ENCODE measurements around the gene LRRFIP1. TPM values are rescaled to one million over a fixed set of nuclear protein-coding genes. Genes with fewer than 3 reads are reported as not detected.
"Not testable (repeated sequence)": the region's sequence is repeated elsewhere in the genome, so short reads cannot be mapped to it uniquely, and the experiment has no call there.

Gene LRRFIP1
- total and polyA plus RNA-seq, 2 donors: 77.5 to 120 TPM

DNA sequence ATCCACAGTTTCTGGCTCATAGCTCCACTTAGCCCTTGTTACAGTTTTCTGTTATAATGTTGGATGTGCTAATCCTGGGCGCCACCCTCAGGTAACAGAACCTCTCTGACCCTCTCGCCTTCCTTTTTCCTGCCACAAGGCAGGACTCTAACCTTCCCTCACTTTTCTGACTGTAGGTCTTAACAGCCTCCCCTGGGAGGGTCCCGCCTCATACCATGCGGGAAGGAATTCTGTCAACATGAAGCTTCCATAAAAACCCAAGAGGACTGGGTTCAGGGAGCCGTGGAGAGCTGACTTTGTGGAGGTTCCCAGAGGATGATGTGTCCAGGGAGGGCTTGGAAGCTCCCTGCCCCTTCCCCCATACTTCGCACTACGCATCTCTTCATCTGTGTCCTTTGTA, 25.0 kb upstream of the LRRFIP1 start:
- H3K4me1 ChIP-seq (ENCODE audit: insufficient read depth): no peaks in the 10 kb centered on the region
- WGBS: 85% methylated on average over 7 of the region's 7 CpGs
- no peak overlapping the region for H3K4me3 ChIP-seq (ENCODE audit: low read depth, low read length)
- H3K27ac ChIP-seq (ENCODE audit: low read depth): no peak overlapping the region
- H3K36me3 ChIP-seq (ENCODE audit: insufficient read depth): no peaks in the 10 kb centered on the region
- DNase-seq (ENCODE audit: extremely low spot score): no peak

DNA sequence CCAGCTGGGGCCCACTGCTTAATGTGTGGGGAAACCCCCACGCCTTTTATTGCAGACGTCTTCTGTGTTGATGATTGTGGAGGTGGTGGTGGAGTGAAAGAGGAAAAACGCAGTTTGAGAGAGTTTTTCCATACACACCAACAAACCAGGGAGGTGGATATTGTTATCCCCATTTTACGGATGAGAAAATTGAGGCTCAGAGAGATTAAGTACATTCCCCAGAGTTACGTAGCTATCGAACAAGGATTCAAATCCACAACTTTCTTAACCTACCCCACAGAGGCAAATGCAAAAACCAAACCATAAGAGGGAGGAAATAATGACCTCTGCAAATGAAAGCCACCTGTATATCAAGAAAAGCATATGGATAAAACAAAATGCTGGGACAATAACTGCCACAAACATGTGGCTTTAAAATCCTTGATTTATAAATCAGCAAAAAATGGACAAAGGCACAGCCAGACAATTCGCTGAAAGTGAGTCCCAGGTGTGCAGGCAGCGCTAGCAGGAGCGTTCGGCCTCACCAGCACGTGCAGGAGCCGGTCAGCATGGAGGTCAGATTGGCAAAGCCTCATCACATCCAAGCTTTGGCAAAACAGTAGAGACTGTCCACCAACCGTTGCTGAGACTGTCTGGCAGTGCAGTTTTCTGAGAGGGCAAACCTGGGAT, 24.2 kb upstream of the LRRFIP1 start:
- H3K4me1 ChIP-seq (ENCODE audit: insufficient read depth): no peaks in the 10 kb centered on the region
- no peak overlapping the region for H3K4me3 ChIP-seq (ENCODE audit: low read depth, low read length)

GRCh38 chr2:237603718-237604362, 23.5 kb upstream of the LRRFIP1 start:
- Histone ChIP-seq H3K4me3 (ENCODE audit: low read depth, low read length) (no peak overlapping the region), H3K4me1 (ENCODE audit: insufficient read depth) (no peaks in the 10 kb centered on the region), H3K27ac (ENCODE audit: low read depth) (no peak overlapping the region), H3K36me3 (ENCODE audit: insufficient read depth) (no peaks in the 10 kb centered on the region)
- no peak for DNase-seq (ENCODE audit: extremely low spot score)
- WGBS: 40% methylated on average over 15 of the region's 15 CpGs

More for the DNA sequence above, 24.2 kb upstream of the LRRFIP1 start:
- no peak overlapping the region for H3K27ac ChIP-seq (ENCODE audit: low read depth)
- DNase-seq (ENCODE audit: extremely low spot score): no peak
- H3K36me3 ChIP-seq (ENCODE audit: insufficient read depth): no peaks in the 10 kb centered on the region
- WGBS: 88% methylated on average over 13 of the region's 13 CpGs

DNA sequence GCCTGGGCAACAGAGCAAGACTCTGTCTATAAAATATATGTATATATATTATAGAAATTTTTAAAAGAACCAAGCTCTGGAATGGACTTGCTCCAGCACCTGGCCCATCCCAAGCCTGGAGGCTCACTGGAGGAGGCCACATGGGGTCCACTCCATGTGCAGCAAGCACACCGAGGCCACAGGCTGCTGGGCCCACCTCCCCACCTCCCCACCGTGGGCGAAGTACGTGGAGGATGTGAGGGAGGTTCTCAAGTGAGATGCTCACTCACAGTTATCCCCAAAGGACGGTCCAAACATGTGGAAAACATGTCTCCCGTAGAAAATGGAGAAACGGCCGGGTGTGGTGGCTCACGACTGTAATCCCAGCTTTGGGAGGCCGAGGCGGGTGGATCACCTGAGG, 23.0 kb upstream of the LRRFIP1 start:
- Histone ChIP-seq H3K4me3 (ENCODE audit: low read depth, low read length) (no peak overlapping the region), H3K36me3 (ENCODE audit: insufficient read depth) (no peaks in the 10 kb centered on the region), H3K4me1 (ENCODE audit: insufficient read depth) (no peaks in the 10 kb centered on the region), H3K27ac (ENCODE audit: low read depth) (no peak overlapping the region)
- WGBS: 94% methylated on average over 11 of the region's 11 CpGs
- no peak for DNase-seq (ENCODE audit: extremely low spot score)

- Histone ChIP-seq H3K36me3 (ENCODE audit: insufficient read depth) (no peaks in the 10 kb centered on the region), H3K4me1 (ENCODE audit: insufficient read depth) (no peaks in the 10 kb centered on the region), H3K27ac (ENCODE audit: low read depth) (no peak overlapping the region), H3K4me3 (ENCODE audit: low read depth, low read length) (no peak overlapping the region)
- 94% methylated on average over 9 of the region's 9 CpGs for WGBS
- DNase-seq (ENCODE audit: extremely low spot score): no peak
These were observed 22.4 kb upstream of the LRRFIP1 start for GRCh38 chr2:237604960-237605359.

- H3K4me3 ChIP-seq (ENCODE audit: low read depth, low read length); DNase-seq (ENCODE audit: extremely low spot score); H3K36me3 ChIP-seq (ENCODE audit: insufficient read depth); H3K27ac ChIP-seq (ENCODE audit: low read depth); H3K4me1 ChIP-seq (ENCODE audit: insufficient read depth): not testable (repeated sequence)
- 96% methylated on average over 4 of the region's 4 CpGs for WGBS
These were observed 20.9 kb upstream of the LRRFIP1 start for GRCh38 chr2:237606522-237606921.

DNA sequence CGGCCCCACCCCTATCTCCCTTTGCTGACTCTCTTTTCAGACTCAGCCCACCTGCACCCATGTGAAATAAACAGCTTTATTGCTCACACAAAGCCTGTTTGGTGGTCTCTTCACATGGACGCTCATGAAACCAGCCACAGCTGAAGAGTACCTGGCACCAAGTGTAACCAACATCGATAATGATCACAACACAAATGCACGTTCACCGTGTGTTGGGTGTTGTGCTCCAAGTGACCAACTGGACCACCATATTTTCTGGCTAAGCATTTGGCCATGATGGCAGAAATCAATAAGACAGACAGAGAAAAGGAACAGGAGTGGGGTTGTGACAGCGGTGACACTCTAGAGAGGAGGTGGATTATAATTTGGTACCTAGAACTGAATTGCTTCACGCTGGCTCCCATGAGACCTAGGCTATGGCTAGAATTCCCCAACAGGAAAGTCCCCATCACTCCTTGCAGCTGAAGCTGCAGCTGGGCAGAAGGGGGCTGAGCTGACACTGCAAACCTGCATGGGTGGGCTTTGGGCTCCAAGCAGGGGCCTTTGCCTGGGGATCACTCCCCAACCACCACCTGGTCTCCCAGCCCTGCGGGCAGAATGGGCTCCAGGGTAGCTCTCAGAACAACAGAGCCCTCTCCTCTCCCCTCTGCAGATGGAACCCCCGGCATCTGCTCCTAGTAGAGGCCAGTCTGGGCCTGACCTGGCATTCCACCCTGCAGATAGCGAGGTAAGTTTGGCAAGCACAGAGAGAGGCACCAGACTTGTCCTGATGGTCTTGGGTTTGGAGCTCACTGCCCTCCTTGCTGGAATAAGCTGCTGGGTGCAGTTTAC, 14.6 kb upstream of the LRRFIP1 start:
- Histone ChIP-seq H3K27ac (ENCODE audit: low read depth) (no peak overlapping the region), H3K4me1 (ENCODE audit: insufficient read depth) (no peaks in the 10 kb centered on the region), H3K4me3 (ENCODE audit: low read depth, low read length) (no peak overlapping the region), H3K36me3 (ENCODE audit: insufficient read depth) (no peaks in the 10 kb centered on the region)
- WGBS: 95% methylated on average over 10 of the region's 10 CpGs
- DNase-seq (ENCODE audit: extremely low spot score): no peak

DNA sequence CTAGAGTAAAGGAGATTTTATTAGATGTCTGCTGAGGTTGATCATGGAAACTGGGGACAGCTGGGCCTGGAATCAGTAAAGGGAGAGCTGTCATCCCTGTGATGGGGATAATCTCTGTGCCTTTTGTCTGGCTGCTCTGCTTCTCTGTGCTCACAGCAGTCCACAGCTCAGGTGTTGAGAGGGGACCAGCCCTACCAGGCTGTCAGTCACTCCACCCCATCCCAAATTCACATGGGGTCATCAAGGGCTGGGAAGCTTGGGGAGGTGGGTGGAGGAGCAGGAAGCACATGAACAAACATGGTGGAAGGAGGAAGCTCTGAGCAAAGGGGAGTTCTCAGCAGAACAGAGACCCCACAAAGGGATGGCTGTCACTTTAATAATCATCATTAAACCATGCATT, 13.7 kb upstream of the LRRFIP1 start:
- DNase-seq (ENCODE audit: extremely low spot score): no peak
- no peak overlapping the region for H3K27ac ChIP-seq (ENCODE audit: low read depth)
- no peaks in the 10 kb centered on the region for H3K4me1 ChIP-seq (ENCODE audit: insufficient read depth)
- H3K36me3 ChIP-seq (ENCODE audit: insufficient read depth): no peaks in the 10 kb centered on the region
- no peak overlapping the region for H3K4me3 ChIP-seq (ENCODE audit: low read depth, low read length)

DNA sequence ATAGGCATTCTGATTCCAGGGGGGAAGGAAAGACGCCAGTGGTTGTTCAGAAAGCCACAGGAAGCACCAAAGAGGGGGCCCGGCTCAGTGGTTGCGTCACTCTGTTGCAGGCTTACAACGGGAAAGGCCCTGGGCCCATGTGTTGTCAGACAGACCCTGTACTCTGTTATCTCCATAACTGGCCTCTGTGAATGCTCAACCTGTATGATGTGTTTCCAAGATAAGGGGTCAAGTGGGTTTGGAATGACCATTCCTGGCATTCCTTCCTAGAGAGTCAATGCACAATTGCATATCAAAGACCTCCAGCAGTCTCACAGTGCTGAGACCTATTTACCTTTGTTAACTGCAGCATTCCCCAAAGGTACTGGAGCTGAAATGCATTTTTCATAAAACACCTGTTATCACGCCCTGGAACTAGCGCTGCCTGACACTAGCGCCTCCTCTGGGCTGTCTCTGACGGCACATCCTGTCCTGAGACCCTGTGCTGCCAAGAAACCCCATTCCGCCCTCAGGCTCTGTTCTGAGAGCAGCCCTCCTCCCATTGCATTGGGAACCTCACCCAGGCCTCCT, 13.2 kb upstream of the LRRFIP1 start:
- Histone ChIP-seq H3K4me1 (ENCODE audit: insufficient read depth) (no peaks in the 10 kb centered on the region), H3K27ac (ENCODE audit: low read depth) (no peak overlapping the region), H3K4me3 (ENCODE audit: low read depth, low read length) (no peak overlapping the region), H3K36me3 (ENCODE audit: insufficient read depth) (no peaks in the 10 kb centered on the region)
- 77% methylated on average over 9 of the region's 9 CpGs for WGBS
- DNase-seq (ENCODE audit: extremely low spot score): no peak

- WGBS: 60% methylated on average over 4 of the region's 4 CpGs
- Histone ChIP-seq H3K27ac (ENCODE audit: low read depth) (no peak overlapping the region), H3K4me3 (ENCODE audit: low read depth, low read length) (no peak overlapping the region), H3K4me1 (ENCODE audit: insufficient read depth) (no peaks in the 10 kb centered on the region), H3K36me3 (ENCODE audit: insufficient read depth) (no peaks in the 10 kb centered on the region)
- no peak for DNase-seq (ENCODE audit: extremely low spot score)
These were observed 11.6 kb upstream of the LRRFIP1 start for GRCh38 chr2:237615631-237616249.

- Histone ChIP-seq H3K4me3 (ENCODE audit: low read depth, low read length) (no peak overlapping the region), H3K27ac (ENCODE audit: low read depth) (no peak overlapping the region), H3K4me1 (ENCODE audit: insufficient read depth) (no peaks in the 10 kb centered on the region), H3K36me3 (ENCODE audit: insufficient read depth) (no peaks in the 10 kb centered on the region)
- WGBS: 36% methylated on average over 3 of the region's 3 CpGs
- no peak for DNase-seq (ENCODE audit: extremely low spot score)
These were observed 11.0 kb upstream of the LRRFIP1 start for GRCh38 chr2:237616373-237616733.

- Histone ChIP-seq H3K36me3 (ENCODE audit: insufficient read depth) (no peaks in the 10 kb centered on the region), H3K4me3 (ENCODE audit: low read depth, low read length) (no peak overlapping the region), H3K27ac (ENCODE audit: low read depth) (no peak overlapping the region), H3K4me1 (ENCODE audit: insufficient read depth) (no peaks in the 10 kb centered on the region)
- peak; percentile 56 for DNase-seq (ENCODE audit: extremely low spot score)
- 42% methylated on average over 15 of the region's 15 CpGs for WGBS
These were observed 10.4 kb upstream of the LRRFIP1 start for GRCh38 chr2:237616734-237617586.

GRCh38 chr2:237617587-237617982, 9.8 kb upstream of the LRRFIP1 start:
- Histone ChIP-seq H3K27ac (ENCODE audit: low read depth) (no peak overlapping the region), H3K4me3 (ENCODE audit: low read depth, low read length) (no peak overlapping the region), H3K4me1 (ENCODE audit: insufficient read depth) (no peaks in the 10 kb centered on the region), H3K36me3 (ENCODE audit: insufficient read depth) (no peaks in the 10 kb centered on the region)
- 58% methylated on average over 4 of the region's 4 CpGs for WGBS
- no peak for DNase-seq (ENCODE audit: extremely low spot score)
